OCI-LY7 (cell line): ENCODE results near the gene PPIP5K2. TPM values are rescaled to one million over a fixed set of nuclear protein-coding genes. Genes with fewer than 3 reads are reported as not detected.

Source experiments
- BruUV-seq: library from RNA; stranded (reverse); fragments of 400-500 nt; replicated peaks from 2 replicates; lab custom pipeline; 2021; lab: Mats Ljungman, UMichigan
- CTCF ChIA-PET: fragments of 300-600 bp; sonication (Branson Sonifier 250); formaldehyde crosslinking; loops from one replicate; lab custom pipeline; 2022; ENCODE audit warnings: antibody characterized with exemption; ENCODE audit not compliant: unreplicated experiment; lab: Charles Lee
- POLR2A ChIA-PET: fragments of 300-600 bp; sonication (Branson Sonifier 250); formaldehyde crosslinking; loops from one replicate; lab custom pipeline; 2022; ENCODE audit warnings: antibody characterized with exemption; lab: Charles Lee
- DNase-seq: peaks from one replicate; pipeline ENCODE4 v3.0.0-alpha.2; 2015; ENCODE audit warnings: low spot score
- H2AFZ ChIP-seq: fragments of 200-600 bp; sonication (generic), shearing (Covaris generic); 2 replicates; pipeline ENCODE4 v1.6.1; 2014; ENCODE audit warnings: mild to moderate bottlenecking, antibody characterized with exemption, low read length, moderate library complexity
- H3K27ac ChIP-seq: fragments of 200-600 bp; sonication (generic); 2 replicates; pipeline ENCODE4 v1.5.1; 2014; ENCODE audit warnings: mixed run types, low read depth, mild to moderate bottlenecking, moderate library complexity, low read length, inconsistent platforms; ENCODE audit not compliant: poor library complexity, severe bottlenecking
- H3K36me3 ChIP-seq: fragments of 200-600 bp; sonication (generic); 2 replicates; pipeline ENCODE4 v1.6.1; 2014; ENCODE audit warnings: mild to moderate bottlenecking, antibody characterized with exemption, low read length, moderate library complexity, mixed read lengths; ENCODE audit not compliant: insufficient read depth
- H3K4me1 ChIP-seq: fragments of 200-600 bp; sonication (generic); 2 replicates; pipeline ENCODE4 v1.5.1; 2014; ENCODE audit warnings: mild to moderate bottlenecking, low read length; ENCODE audit not compliant: insufficient read depth, poor library complexity, severe bottlenecking
- H3K4me2 ChIP-seq: fragments of 200-600 bp; sonication (generic); 2 replicates; pipeline ENCODE4 v1.6.1; 2014; ENCODE audit warnings: mild to moderate bottlenecking, low read length
- H3K4me3 ChIP-seq: fragments of 200-600 bp; sonication (generic); 2 replicates; pipeline ENCODE4 v1.5.1; 2014; ENCODE audit warnings: mild to moderate bottlenecking, low read depth, low read length; ENCODE audit not compliant: poor library complexity, severe bottlenecking
- H3K79me2 ChIP-seq: fragments of 200-600 bp; sonication (generic); 2 replicates; pipeline ENCODE4 v1.6.1; 2016; ENCODE audit warnings: low read depth, mild to moderate bottlenecking, low read length, moderate library complexity, mixed read lengths; ENCODE audit not compliant: insufficient read depth
- H3K9me2 ChIP-seq: fragments of 200-600 bp; sonication (generic); 2 replicates; pipeline ENCODE4 v1.6.1; 2016; ENCODE audit warnings: mild to moderate bottlenecking, low read length, mixed read lengths; ENCODE audit not compliant: insufficient read depth
- H3K9me3 ChIP-seq: fragments of 200-600 bp; sonication (generic); 2 replicates; pipeline ENCODE4 v1.6.1; 2014; ENCODE audit warnings: mild to moderate bottlenecking, mixed run types, low read length, mixed read lengths
- H4K20me1 ChIP-seq: fragments of 200-600 bp; sonication (generic); 2 replicates; pipeline ENCODE4 v1.6.1; 2014; ENCODE audit warnings: mild to moderate bottlenecking, antibody characterized with exemption, low read length, moderate library complexity, mixed read lengths; ENCODE audit not compliant: insufficient read depth
- EZH2phosphoT487 ChIP-seq: fragments of 200-600 bp; sonication (generic); IDR thresholded peaks from 2 replicates; pipeline ENCODE4 v1.6.1; 2018; ENCODE audit warnings: low read depth, borderline replicate concordance, mild to moderate bottlenecking, mixed run types, antibody characterized with exemption, low read length, moderate library complexity, mixed read lengths
- intact Hi-C: fragments of 100-400 bp; cut with micrococcal nuclease; formaldehyde crosslinking; loops from one replicate; pipeline ENCODE4 v1.10.0; 2022; ENCODE audit not compliant: unreplicated experiment
- total RNA-seq, 2 experiments: library from RNA; depleted of rRNA in 1 of 2; stranded (reverse); fragments of >200 nt in 1 of 2; shearing (Covaris generic) in 1 of 2; gene quantifications; 2 replicates each; pipeline ENCODE4 v1.2.3, GENCODE V29; 2014 to 2022
- TF ChIP-seq, protein P1 (sequence below): fragments of 200-600 bp; sonication (generic); conservative IDR thresholded peaks from 2 replicates; pipeline ENCODE4 v1.5.1; 2014; ENCODE audit warnings: mild to moderate bottlenecking, antibody characterized with exemption, low read length, moderate library complexity, mixed read lengths

PPIP5K2 gene
- total RNA-seq, 2 experiments from 2014 or later, result 45.5 to 80.0 TPM

DNA sequence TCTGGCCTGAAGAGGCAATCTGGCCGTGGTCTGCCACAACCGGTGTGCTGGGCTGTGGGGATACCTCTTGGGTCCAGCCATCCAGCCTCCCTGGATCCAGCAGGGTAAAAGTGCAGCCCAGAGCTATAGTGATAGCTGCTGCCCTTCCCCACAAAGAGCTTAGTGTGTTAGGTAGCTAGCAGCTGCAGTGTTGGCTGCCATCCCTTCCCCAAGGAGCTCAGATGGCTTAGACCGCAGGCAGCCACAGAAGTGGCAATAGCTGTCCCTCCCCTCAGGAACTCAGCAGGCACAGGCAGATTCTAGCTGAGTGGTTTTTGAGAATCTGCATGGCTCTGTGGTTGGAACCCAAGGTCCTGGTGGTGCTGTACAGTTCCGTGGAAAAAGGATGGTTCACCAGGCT lies 40.3 kb upstream of the PPIP5K2 start:
- no peak for DNase-seq
- H2AFZ ChIP-seq, result no peak overlapping the region
- CTCF ChIA-PET, result no interaction called here
- no peaks in the 10 kb centered on the region for H3K4me1 ChIP-seq
- no peak overlapping the region for H3K27ac ChIP-seq
- no TSS peak for BruUV-seq
- POLR2A ChIA-PET, result no interaction called here
- no peak overlapping the region for H3K4me2 ChIP-seq
- H3K9me3 ChIP-seq, result peaks cover 9% of the 10 kb centered on the region; the same call in 1 of the 2 replicates
- H3K36me3 ChIP-seq, result no peaks in the 10 kb centered on the region
- H4K20me1 ChIP-seq, result no peaks in the 10 kb centered on the region
- TF ChIP-seq EZH2phosphoT487, result no peak
- TF ChIP-seq, protein P1, sequence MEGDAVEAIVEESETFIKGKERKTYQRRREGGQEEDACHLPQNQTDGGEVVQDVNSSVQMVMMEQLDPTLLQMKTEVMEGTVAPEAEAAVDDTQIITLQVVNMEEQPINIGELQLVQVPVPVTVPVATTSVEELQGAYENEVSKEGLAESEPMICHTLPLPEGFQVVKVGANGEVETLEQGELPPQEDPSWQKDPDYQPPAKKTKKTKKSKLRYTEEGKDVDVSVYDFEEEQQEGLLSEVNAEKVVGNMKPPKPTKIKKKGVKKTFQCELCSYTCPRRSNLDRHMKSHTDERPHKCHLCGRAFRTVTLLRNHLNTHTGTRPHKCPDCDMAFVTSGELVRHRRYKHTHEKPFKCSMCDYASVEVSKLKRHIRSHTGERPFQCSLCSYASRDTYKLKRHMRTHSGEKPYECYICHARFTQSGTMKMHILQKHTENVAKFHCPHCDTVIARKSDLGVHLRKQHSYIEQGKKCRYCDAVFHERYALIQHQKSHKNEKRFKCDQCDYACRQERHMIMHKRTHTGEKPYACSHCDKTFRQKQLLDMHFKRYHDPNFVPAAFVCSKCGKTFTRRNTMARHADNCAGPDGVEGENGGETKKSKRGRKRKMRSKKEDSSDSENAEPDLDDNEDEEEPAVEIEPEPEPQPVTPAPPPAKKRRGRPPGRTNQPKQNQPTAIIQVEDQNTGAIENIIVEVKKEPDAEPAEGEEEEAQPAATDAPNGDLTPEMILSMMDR, result no peak
- H3K79me2 ChIP-seq, result no peaks in the 10 kb centered on the region
- H3K4me3 ChIP-seq, result no peak overlapping the region
- intact Hi-C loops, result no loop called here
- H3K9me2 ChIP-seq, result no peaks in the 10 kb centered on the region

DNA sequence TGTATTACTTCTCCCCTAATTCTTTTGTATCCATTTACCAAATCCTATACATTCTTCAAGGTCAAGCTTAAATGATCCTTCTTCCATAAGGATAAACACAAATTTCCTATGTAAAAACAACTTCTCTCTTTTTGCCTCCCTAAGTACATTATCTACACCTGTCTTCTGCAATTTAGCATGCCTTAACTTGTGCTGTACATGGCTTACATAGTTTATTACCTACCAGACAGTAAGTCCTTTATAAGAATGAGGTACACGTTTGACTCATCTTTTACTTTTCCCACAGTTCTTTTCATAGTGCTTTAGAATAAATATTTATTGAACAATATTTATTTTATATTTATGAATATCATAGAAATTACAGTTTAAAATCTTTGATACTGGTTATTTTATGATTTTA lies 33.6 kb upstream of the PPIP5K2 start:
- no peak overlapping the region for H3K4me2 ChIP-seq
- H3K4me1 ChIP-seq, result no peaks in the 10 kb centered on the region
- POLR2A ChIA-PET, result interaction anchor here (0.6 to 0.7 kb wide), 2 partner anchors 190 to 274 kb away, joined by 3 to 5 read pairs; no protein-coding TSS in a partner anchor
- H3K27ac ChIP-seq, result no peak overlapping the region
- peaks cover 9% of the 10 kb centered on the region; the same call in 1 of the 2 replicates for H3K9me3 ChIP-seq
- H3K9me2 ChIP-seq, result no peaks in the 10 kb centered on the region
- no peaks in the 10 kb centered on the region for H3K79me2 ChIP-seq
- intact Hi-C loops, result no loop called here
- H3K4me3 ChIP-seq, result no peak overlapping the region
- H3K36me3 ChIP-seq, result no peaks in the 10 kb centered on the region
- CTCF ChIA-PET, result no interaction called here
- TF ChIP-seq, protein P1, result no peak
- no peak for TF ChIP-seq EZH2phosphoT487
- no TSS peak for BruUV-seq
- H4K20me1 ChIP-seq, result no peaks in the 10 kb centered on the region
- no peak for DNase-seq
- H2AFZ ChIP-seq, result no peak overlapping the region

DNA sequence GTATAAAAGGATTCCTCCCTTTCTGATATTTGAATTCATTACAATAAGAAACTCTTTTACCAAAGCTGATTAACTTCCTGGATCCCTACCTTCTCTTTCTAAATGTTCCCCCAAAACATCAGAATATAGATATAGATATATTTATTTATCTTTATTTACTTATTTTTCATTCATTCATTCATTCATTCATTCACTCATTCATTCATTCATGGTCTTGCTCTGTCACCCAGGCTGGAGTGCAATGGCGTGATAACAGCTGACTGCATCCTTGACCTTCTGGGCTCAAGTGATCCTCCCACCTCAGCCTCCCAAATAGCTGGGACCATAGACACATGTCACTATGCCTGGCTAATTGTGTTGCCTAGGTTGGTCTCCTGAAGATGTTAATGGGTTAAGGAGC lies 30.8 kb upstream of the PPIP5K2 start:
- H3K4me1 ChIP-seq, result no peaks in the 10 kb centered on the region
- DNase-seq, result no peak
- intact Hi-C loops, result no loop called here
- no peak overlapping the region for H3K4me2 ChIP-seq
- H3K36me3 ChIP-seq, result no peaks in the 10 kb centered on the region
- H3K27ac ChIP-seq, result no peak overlapping the region
- no TSS peak for BruUV-seq
- no peaks in the 10 kb centered on the region for H4K20me1 ChIP-seq
- H3K9me3 ChIP-seq, result peaks cover under 1% of the 10 kb centered on the region; the same call in 1 of the 2 replicates
- no peak overlapping the region for H2AFZ ChIP-seq
- CTCF ChIA-PET, result no interaction called here
- no peaks in the 10 kb centered on the region for H3K79me2 ChIP-seq
- POLR2A ChIA-PET, result interaction anchor here (1.4 kb wide), 1 partner anchor 18 kb away, joined by 3 read pairs; no protein-coding TSS in a partner anchor
- H3K9me2 ChIP-seq, result no peaks in the 10 kb centered on the region
- no peak overlapping the region for H3K4me3 ChIP-seq
- no peak for TF ChIP-seq EZH2phosphoT487
- TF ChIP-seq, protein P1, result no peak
